PC-3 (cell line): Measurements from ENCODE around the gene TKT. TPM values are rescaled to one million over a fixed set of nuclear protein-coding genes. Genes with fewer than 3 reads are reported as not detected.

Source experiments
- ATAC-seq: fragments of 200-7000 bp; cut with Tn5 transposase; 2 replicates; pipeline ENCODE4 v1.9.1; 2020; ENCODE audit warnings: mild to moderate bottlenecking, moderate library complexity
- BruUV-seq: library from RNA; stranded (reverse); fragments of 400-500 nt; replicated peaks from 2 replicates; lab custom pipeline; 2021; lab: Mats Ljungman, UMichigan
- CTCF ChIA-PET: fragments of 300-600 bp; sonication (Branson Sonifier 250); formaldehyde crosslinking; loops from one replicate; lab custom pipeline; 2022; ENCODE audit warnings: antibody characterized with exemption; lab: Charles Lee
- POLR2A ChIA-PET: fragments of 300-600 bp; sonication (Branson Sonifier 250); formaldehyde crosslinking; loops from one replicate; lab custom pipeline; 2022; ENCODE audit warnings: antibody characterized with exemption; ENCODE audit not compliant: unreplicated experiment; lab: Charles Lee
- DNase-seq: peaks from one replicate; pipeline ENCODE4 v3.0.0-alpha.2; 2015
- H2AFZ ChIP-seq: fragments of 300-600 bp; sonication (generic); 2 replicates; pipeline ENCODE4 v1.6.0; 2016; ENCODE audit warnings: antibody characterized with exemption, low read length
- H3F3A ChIP-seq: fragments of 300-600 bp; sonication (generic); one replicate; pipeline ENCODE4 v1.6.0; 2017; ENCODE audit warnings: antibody characterized with exemption, low read length, control low read depth, mild to moderate bottlenecking; ENCODE audit not compliant: unreplicated experiment
- H3K27ac ChIP-seq: fragments of 300-600 bp; sonication (generic); 2 replicates; pipeline ENCODE4 v1.5.1; 2016; ENCODE audit warnings: mild to moderate bottlenecking, low read length
- H3K27me3 ChIP-seq: fragments of 300-600 bp; sonication (generic); 2 replicates; pipeline ENCODE4 v1.6.1; 2016; ENCODE audit warnings: low read length, mixed read lengths
- H3K36me3 ChIP-seq: fragments of 300-600 bp; sonication (generic); 2 replicates; pipeline ENCODE4 v1.6.1; 2016; ENCODE audit warnings: low read depth, mixed run types, low read length, mixed read lengths
- H3K4me1 ChIP-seq: fragments of 300-600 bp; sonication (generic); 2 replicates; pipeline ENCODE4 v1.5.1; 2016; ENCODE audit warnings: low read length; ENCODE audit not compliant: insufficient read depth
- H3K4me2 ChIP-seq: fragments of 300-600 bp; sonication (generic); 2 replicates; pipeline ENCODE4 v1.6.0; 2016; ENCODE audit warnings: low read length
- H3K4me3 ChIP-seq: fragments of 300-600 bp; sonication (generic); 2 replicates; pipeline ENCODE4 v1.5.1; 2016; ENCODE audit warnings: mild to moderate bottlenecking, low read length, mixed read lengths
- H3K79me2 ChIP-seq: fragments of 300-600 bp; sonication (generic); 2 replicates; pipeline ENCODE4 v1.6.1; 2017; ENCODE audit warnings: low read length, mixed read lengths
- H3K9ac ChIP-seq: fragments of 300-600 bp; sonication (generic); 2 replicates; pipeline ENCODE4 v1.6.0; 2016; ENCODE audit warnings: mild to moderate bottlenecking, low read length
- H3K9me2 ChIP-seq: fragments of 300-600 bp; sonication (generic); replicated peaks from 2 replicates; pipeline ENCODE4 v1.6.1; 2016; ENCODE audit warnings: mixed run types, low read length, mixed read lengths
- H3K9me3 ChIP-seq: fragments of 300-600 bp; sonication (generic); 2 replicates; pipeline ENCODE4 v1.6.1; 2016; ENCODE audit warnings: low read length, mixed read lengths
- H4K20me1 ChIP-seq: fragments of 300-600 bp; sonication (generic); 2 replicates; pipeline ENCODE4 v1.6.1; 2016; ENCODE audit warnings: low read length, mixed read lengths
- EZH2 ChIP-seq: fragments of 300-600 bp; sonication (generic); IDR thresholded peaks from one replicate; pipeline ENCODE4 v1.6.1; 2017; ENCODE audit warnings: antibody characterized with exemption, mild to moderate bottlenecking, low read length; ENCODE audit not compliant: unreplicated experiment
- EZH2phosphoT487 ChIP-seq: fragments of 300-600 bp; sonication (generic); IDR thresholded peaks from 2 replicates; pipeline ENCODE4 v1.6.1; 2018; ENCODE audit warnings: mild to moderate bottlenecking, antibody characterized with exemption, low read length, borderline replicate concordance
- intact Hi-C: fragments of 100-400 bp; cut with micrococcal nuclease; formaldehyde crosslinking; loops from 2 replicates; pipeline ENCODE4 v1.9.0; 2023
- total RNA-seq: library from RNA; depleted of rRNA; stranded (reverse); fragments of >200 nt; gene quantifications from 2 replicates; pipeline ENCODE4 v1.2.3, GENCODE V29; 2014
- TF ChIP-seq, protein P1 (sequence below): fragments of 300-600 bp; sonication (generic); conservative IDR thresholded peaks from 2 replicates; pipeline ENCODE4 v1.5.1; 2017; ENCODE audit warnings: antibody characterized with exemption, low read depth, mild to moderate bottlenecking, low read length

The TKT gene
- total RNA-seq, 1 experiment from 2014 or later, result 486 TPM

DNA sequence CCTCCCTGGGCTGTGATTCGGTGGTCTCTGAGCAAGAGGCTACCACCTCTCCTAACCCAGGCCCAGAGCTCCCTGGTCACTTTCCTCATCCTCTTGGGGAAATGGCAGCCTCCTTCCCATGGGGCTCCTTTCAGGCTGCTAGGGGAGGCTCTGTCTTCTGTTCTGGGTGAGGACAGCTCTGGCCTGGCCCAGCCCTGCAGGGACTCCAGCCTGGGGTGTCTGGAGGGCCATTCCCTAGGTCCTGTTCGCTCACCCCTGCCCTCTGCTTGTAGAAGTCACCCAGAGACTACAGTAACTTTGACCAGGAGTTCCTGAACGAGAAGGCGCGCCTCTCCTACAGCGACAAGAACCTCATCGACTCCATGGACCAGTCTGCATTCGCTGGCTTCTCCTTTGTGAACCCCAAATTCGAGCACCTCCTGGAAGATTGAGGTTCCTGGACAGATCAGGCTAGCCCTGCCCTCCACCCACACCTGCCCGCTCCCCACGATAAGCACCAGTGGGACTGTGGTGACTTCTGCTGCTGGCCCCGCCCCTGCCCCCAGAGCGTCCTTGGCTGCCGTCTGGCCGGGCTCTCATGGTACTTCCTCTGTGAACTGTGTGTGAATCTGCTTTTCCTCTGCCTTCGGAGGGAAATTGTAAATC lies 63.9 kb downstream of the TKT start:
- no peak overlapping the region for H3K9ac ChIP-seq
- H3K27ac ChIP-seq, result no peak overlapping the region
- ChIA-PET CTCF (interaction anchor here (0.6 kb wide), 1 partner anchor 77 kb away, joined by 3 read pairs; no protein-coding TSS in a partner anchor), POLR2A (interaction anchor here (0.5 kb wide), 1 partner anchor 22 kb away, joined by 19 read pairs; no protein-coding TSS in a partner anchor)
- H3K4me2 ChIP-seq, result no peak overlapping the region
- peaks cover 29% of the 10 kb centered on the region for H3K4me1 ChIP-seq
- H2AFZ ChIP-seq, result no peak overlapping the region
- H3K79me2 ChIP-seq, result no peaks in the 10 kb centered on the region
- DNase-seq (no peak), ATAC-seq (no peak)
- H3K9me3 ChIP-seq, result no peaks in the 10 kb centered on the region
- H3K4me3 ChIP-seq, result no peak overlapping the region
- intact Hi-C loops, result no loop called here
- H3F3A ChIP-seq, result no peaks in the 10 kb centered on the region
- H3K27me3 ChIP-seq, result no peaks in the 10 kb centered on the region
- TF ChIP-seq EZH2 (no peak), EZH2phosphoT487 (no peak)
- TF ChIP-seq, protein P1, sequence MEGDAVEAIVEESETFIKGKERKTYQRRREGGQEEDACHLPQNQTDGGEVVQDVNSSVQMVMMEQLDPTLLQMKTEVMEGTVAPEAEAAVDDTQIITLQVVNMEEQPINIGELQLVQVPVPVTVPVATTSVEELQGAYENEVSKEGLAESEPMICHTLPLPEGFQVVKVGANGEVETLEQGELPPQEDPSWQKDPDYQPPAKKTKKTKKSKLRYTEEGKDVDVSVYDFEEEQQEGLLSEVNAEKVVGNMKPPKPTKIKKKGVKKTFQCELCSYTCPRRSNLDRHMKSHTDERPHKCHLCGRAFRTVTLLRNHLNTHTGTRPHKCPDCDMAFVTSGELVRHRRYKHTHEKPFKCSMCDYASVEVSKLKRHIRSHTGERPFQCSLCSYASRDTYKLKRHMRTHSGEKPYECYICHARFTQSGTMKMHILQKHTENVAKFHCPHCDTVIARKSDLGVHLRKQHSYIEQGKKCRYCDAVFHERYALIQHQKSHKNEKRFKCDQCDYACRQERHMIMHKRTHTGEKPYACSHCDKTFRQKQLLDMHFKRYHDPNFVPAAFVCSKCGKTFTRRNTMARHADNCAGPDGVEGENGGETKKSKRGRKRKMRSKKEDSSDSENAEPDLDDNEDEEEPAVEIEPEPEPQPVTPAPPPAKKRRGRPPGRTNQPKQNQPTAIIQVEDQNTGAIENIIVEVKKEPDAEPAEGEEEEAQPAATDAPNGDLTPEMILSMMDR, result no peak
- BruUV-seq, result no TSS peak
- no peaks in the 10 kb centered on the region for H4K20me1 ChIP-seq
- peaks cover 14% of the 10 kb centered on the region; the same call in 1 of the 2 replicates for H3K36me3 ChIP-seq
- no peaks in the 10 kb centered on the region for H3K9me2 ChIP-seq

DNA sequence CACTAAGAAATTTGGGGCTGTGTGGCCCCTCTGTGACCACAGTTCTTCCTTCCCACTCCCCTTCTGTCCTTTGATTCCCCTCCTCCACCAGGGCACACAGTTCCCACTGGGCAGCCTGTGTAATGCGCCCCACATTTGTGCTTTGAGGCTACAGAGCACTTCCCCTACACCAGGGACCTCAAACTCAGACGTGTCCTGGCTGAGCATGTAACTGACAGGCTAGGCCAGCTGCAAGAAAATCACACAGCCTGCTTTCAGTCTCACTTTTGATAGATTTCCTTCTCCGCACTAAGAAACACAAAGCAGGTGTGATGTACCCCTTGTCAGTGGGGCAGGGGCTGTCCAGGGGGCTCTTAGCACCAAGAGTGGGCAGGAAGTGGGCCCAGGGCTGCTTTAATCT lies 65.2 kb downstream of the TKT start:
- POLR2A ChIA-PET, result no interaction called here
- no peaks in the 10 kb centered on the region for H3K9me3 ChIP-seq
- H3K4me3 ChIP-seq, result no peak overlapping the region
- H4K20me1 ChIP-seq, result no peaks in the 10 kb centered on the region
- no peaks in the 10 kb centered on the region for H3F3A ChIP-seq
- CTCF ChIA-PET, result no interaction called here
- H3K36me3 ChIP-seq, result peaks cover 17% of the 10 kb centered on the region; the same call in 1 of the 2 replicates
- BruUV-seq, result no TSS peak
- H3K27ac ChIP-seq, result no peak overlapping the region
- DNase-seq, result no peak
- H3K4me1 ChIP-seq, result peaks cover 17% of the 10 kb centered on the region
- no peaks in the 10 kb centered on the region for H3K79me2 ChIP-seq
- no peak overlapping the region for H3K9ac ChIP-seq
- TF ChIP-seq EZH2 (no peak), EZH2phosphoT487 (no peak)
- TF ChIP-seq, protein P1, result no peak
- H3K4me2 ChIP-seq, result no peak overlapping the region
- intact Hi-C loops, result no loop called here
- no peaks in the 10 kb centered on the region for H3K27me3 ChIP-seq
- H2AFZ ChIP-seq, result no peak overlapping the region
- ATAC-seq, result no peak
- H3K9me2 ChIP-seq, result no peaks in the 10 kb centered on the region

DNA sequence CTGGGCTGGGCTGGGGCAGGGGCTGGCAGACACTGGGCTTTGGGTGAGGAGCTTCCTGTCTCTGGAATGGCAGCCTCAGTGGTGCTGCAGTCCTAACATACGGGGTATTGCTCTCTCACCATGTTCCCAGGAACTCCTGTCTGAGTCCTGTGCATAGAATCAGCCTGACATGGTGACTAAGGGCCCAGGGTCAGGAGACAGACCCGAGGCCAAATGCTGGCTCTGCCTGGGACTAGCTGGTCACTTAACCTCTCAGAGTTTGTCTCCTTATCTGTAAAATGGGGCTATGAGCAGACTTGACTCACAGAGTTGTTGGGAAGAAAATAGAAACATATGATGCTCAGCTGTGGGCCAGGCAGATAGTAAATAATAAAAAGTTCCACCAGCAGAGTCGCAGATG lies 66.5 kb downstream of the TKT start:
- no peak for ATAC-seq
- POLR2A ChIA-PET, result no interaction called here
- TF ChIP-seq EZH2 (no peak), EZH2phosphoT487 (no peak)
- TF ChIP-seq, protein P1, result no peak

More for the DNA sequence above, 66.5 kb downstream of the TKT start:
- Histone ChIP-seq H3K4me2 (no peak overlapping the region), H3K79me2 (no peaks in the 10 kb centered on the region), H3K36me3 (peaks cover 22% of the 10 kb centered on the region; the same call in 1 of the 2 replicates), H3F3A (no peaks in the 10 kb centered on the region), H2AFZ (no peak overlapping the region), H4K20me1 (no peaks in the 10 kb centered on the region), H3K9me3 (no peaks in the 10 kb centered on the region), H3K27me3 (no peaks in the 10 kb centered on the region), H3K4me3 (no peak overlapping the region), H3K9me2 (no peaks in the 10 kb centered on the region), H3K9ac (no peak overlapping the region), H3K27ac (no peak overlapping the region), H3K4me1 (peaks cover 8% of the 10 kb centered on the region)
- BruUV-seq, result no TSS peak
- no peak for DNase-seq
- intact Hi-C loops, result no loop called here
- CTCF ChIA-PET, result no interaction called here
